WTC11 (cell line): Measurements from ENCODE around the gene CREBRF.

Experiments
- CBFB ChIP-seq: sonication (generic); formaldehyde crosslinking; IDR thresholded peaks from 2 replicates; pipeline ENCODE4 v1.8.1; 2022; ENCODE audit warnings: mild to moderate bottlenecking, low read depth, missing genetic modification reagents
- CTCF ChIP-seq: fragments of 200-600 bp; IDR thresholded peaks from 2 replicates; pipeline ENCODE4 v1.8.0; 2022; ENCODE audit warnings: antibody characterized with exemption
- HMGXB4 ChIP-seq: sonication (generic); formaldehyde crosslinking; IDR thresholded peaks from 2 replicates; pipeline ENCODE4 v1.8.1; 2023; ENCODE audit warnings: mild to moderate bottlenecking, moderate library complexity, missing genetic modification reagents
- MAX ChIP-seq: sonication (generic); formaldehyde crosslinking; IDR thresholded peaks from 2 replicates; pipeline ENCODE4 v1.8.0; 2022; ENCODE audit warnings: mild to moderate bottlenecking, missing genetic modification reagents
- NR1H2 ChIP-seq: sonication (generic); formaldehyde crosslinking; IDR thresholded peaks from 2 replicates; pipeline ENCODE4 v1.9.0; 2021; ENCODE audit warnings: mild to moderate bottlenecking, moderate library complexity, missing genetic modification reagents
- ZNF512 ChIP-seq: sonication (generic); formaldehyde crosslinking; IDR thresholded peaks from 2 replicates; pipeline ENCODE4 v1.8.1; 2022; ENCODE audit warnings: missing genetic modification reagents, borderline replicate concordance
- TF ChIP-seq, protein P1 (sequence below): sonication (generic); formaldehyde crosslinking; conservative IDR thresholded peaks from 2 replicates; pipeline ENCODE4 v1.8.1; 2022; ENCODE audit warnings: mild to moderate bottlenecking, missing genetic modification reagents

- TF ChIP-seq MAX (no peak), CBFB (CRISPR knock-in tag) (no peak), CTCF (no peak), HMGXB4 (CRISPR knock-in tag) (no peak), NR1H2 (CRISPR knock-in tag) (no peak), ZNF512 (CRISPR knock-in tag) (no peak)
- TF ChIP-seq, protein P1, sequence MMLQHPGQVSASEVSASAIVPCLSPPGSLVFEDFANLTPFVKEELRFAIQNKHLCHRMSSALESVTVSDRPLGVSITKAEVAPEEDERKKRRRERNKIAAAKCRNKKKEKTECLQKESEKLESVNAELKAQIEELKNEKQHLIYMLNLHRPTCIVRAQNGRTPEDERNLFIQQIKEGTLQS (CRISPR knock-in tag): no peak
Measured at GRCh38 chr5:173033923-173034322, 22.2 kb upstream of the CREBRF start.
